NCI-H2227 treated with DMSO at 0.1 percent for 48 hours (cell line): Measurements from ENCODE around the gene KIAA0753.
"Not testable (repeated sequence)": the region's sequence is repeated elsewhere in the genome, so short reads cannot be mapped to it uniquely, and the experiment has no call there.

ENCODE experiments used
- DNase-seq: peaks from one replicate; lab custom pipeline; 2025; lab: John Stamatoyannopoulos, UW

KIAA0753 gene

GRCh38 chr17:6596941-6597340 lies 43.6 kb downstream of the KIAA0753 start:
- DNase-seq: no peak

- DNase-seq: no peak
Observed at GRCh38 chr17:6596511-6596910, 44.0 kb downstream of the KIAA0753 start.

- no peak for DNase-seq
Observed at GRCh38 chr17:6596081-6596480, 44.4 kb downstream of the KIAA0753 start.

GRCh38 chr17:6593371-6593770 lies 47.1 kb downstream of the KIAA0753 start:
- DNase-seq: not testable (repeated sequence)

- no peak for DNase-seq
Observed at GRCh38 chr17:6592173-6592572, 48.3 kb downstream of the KIAA0753 start.

- DNase-seq: no peak
Observed at GRCh38 chr17:6591599-6592158, 48.8 kb downstream of the KIAA0753 start.

- no peak for DNase-seq
Observed at GRCh38 chr17:6589266-6589946, 51.1 kb downstream of the KIAA0753 start.

GRCh38 chr17:6588165-6588564 lies 52.3 kb downstream of the KIAA0753 start:
- DNase-seq: no peak

- DNase-seq: no peak
Observed at GRCh38 chr17:6587310-6587709, 53.2 kb downstream of the KIAA0753 start.

- no peak for DNase-seq
Observed at GRCh38 chr17:6583411-6583810, 57.1 kb downstream of the KIAA0753 start.

GRCh38 chr17:6580625-6581024 lies 59.9 kb downstream of the KIAA0753 start:
- no peak for DNase-seq

GRCh38 chr17:6578491-6578890 lies 62.0 kb downstream of the KIAA0753 start:
- no peak for DNase-seq

GRCh38 chr17:6577686-6578263 lies 62.7 kb downstream of the KIAA0753 start:
- DNase-seq: no peak

- DNase-seq: no peak
Observed at GRCh38 chr17:6576038-6576785, 64.3 kb downstream of the KIAA0753 start.

- DNase-seq: no peak
Observed at GRCh38 chr17:6575596-6575988, 64.9 kb downstream of the KIAA0753 start.

- DNase-seq: no peak
Observed at GRCh38 chr17:6574687-6575595, 65.6 kb downstream of the KIAA0753 start.

GRCh38 chr17:6573982-6574686 lies 66.4 kb downstream of the KIAA0753 start:
- DNase-seq: no peak

GRCh38 chr17:6573495-6573894 lies 67.0 kb downstream of the KIAA0753 start:
- DNase-seq: not testable (repeated sequence)

GRCh38 chr17:6572972-6573370 lies 67.5 kb downstream of the KIAA0753 start:
- DNase-seq: no peak

- DNase-seq: no peak
Observed at GRCh38 chr17:6571452-6571781, 69.1 kb downstream of the KIAA0753 start.

GRCh38 chr17:6570731-6571451 lies 69.6 kb downstream of the KIAA0753 start:
- no peak for DNase-seq
